ENCODE data around the gene PLD3. TPM values are rescaled to one million over a fixed set of nuclear protein-coding genes. Genes with fewer than 3 reads are reported as not detected.

The PLD3 gene
- total and polyA plus RNA-seq, 2 experiments from 2014 or later: 361 to 536 TPM

DNA sequence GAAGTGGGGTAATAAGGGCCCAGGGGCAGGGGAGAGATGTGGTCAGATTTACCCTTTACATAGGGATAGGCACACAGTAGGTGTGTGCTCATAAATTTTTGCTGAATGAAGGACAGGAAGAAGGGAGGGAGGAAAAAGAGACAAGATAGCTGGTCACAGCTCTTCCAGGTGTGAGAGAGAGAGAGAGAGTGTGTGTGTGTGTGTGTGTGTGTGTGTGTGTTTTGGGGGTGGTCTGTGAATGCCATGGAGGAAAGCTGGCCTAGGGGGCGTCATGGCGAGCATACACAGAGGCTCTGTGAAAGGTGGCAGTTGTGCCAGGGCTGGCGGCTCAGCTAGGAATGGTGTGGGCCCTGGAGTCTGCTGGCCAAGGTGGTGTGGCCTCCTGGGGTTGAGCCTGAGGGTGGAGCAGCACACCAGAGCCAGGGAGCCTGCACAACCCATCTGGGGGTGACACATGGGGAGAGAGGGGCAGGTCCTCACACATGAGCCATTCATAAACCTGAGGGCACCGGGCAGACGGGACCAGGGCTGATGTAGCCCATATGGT lies 70.6 kb downstream of the PLD3 start:
- Histone ChIP-seq H3F3A (ENCODE audit: insufficient read depth) (peaks cover 13% of the 10 kb centered on the region), H3K79me2 (ENCODE audit: insufficient read depth) (peaks cover 27% of the 10 kb centered on the region), H3K4me2 (ENCODE audit: unreplicated experiment) (no peak overlapping the region), H3K9me3 (ENCODE audit: low read depth) (no peaks in the 10 kb centered on the region), H3K4me1 (ENCODE audit: insufficient read depth) (peaks cover 26% of the 10 kb centered on the region), H2AFZ (no peak overlapping the region), H3K9ac (no peak overlapping the region), H3K27me3 (replicated peaks; ENCODE audit: insufficient read depth) (no peaks in the 10 kb centered on the region), H3K36me3 (ENCODE audit: low read depth) (peaks cover 9% of the 10 kb centered on the region; the same call in 1 of the 2 replicates), H3K4me3 (no peak overlapping the region), H4K20me1 (ENCODE audit: insufficient read depth) (no peaks in the 10 kb centered on the region), H3K27ac (no peak overlapping the region), H3K9me2 (ENCODE audit: insufficient read depth) (no peaks in the 10 kb centered on the region)
- in situ Hi-C loops (cut with MboI): no loop called here
- 63 to 71% methylated on average over 5 of the region's 5 CpGs for WGBS, 2 experiments (ENCODE audit: low coverage in 1 of 2, low lambda C conversion rate in 2 of 2, missing lambda C conversion rate in 2 of 2)
- DNase-seq: no peak
- no peak for TF ChIP-seq EZH2 (IDR thresholded peaks at IDR 0.05; ENCODE audit: insufficient read depth, poor library complexity, severe bottlenecking)
- no peak for TF ChIP-seq EZH2phosphoT487 (IDR thresholded peaks at IDR 0.05; ENCODE audit: insufficient read depth, low read depth)

- WGBS, 2 experiments (ENCODE audit: low coverage in 1 of 2, low lambda C conversion rate in 2 of 2, missing lambda C conversion rate in 2 of 2): 99% methylated on average over 5 of the region's 5 CpGs
- H4K20me1 ChIP-seq (ENCODE audit: insufficient read depth): no peaks in the 10 kb centered on the region
- peaks cover 26% of the 10 kb centered on the region for H3K4me1 ChIP-seq (ENCODE audit: insufficient read depth)
- no peak for DNase-seq
- in situ Hi-C loops (cut with MboI): no loop called here
- H3K9me3 ChIP-seq (ENCODE audit: low read depth): no peaks in the 10 kb centered on the region
- no peak overlapping the region for H3K4me3 ChIP-seq
- peaks cover 18% of the 10 kb centered on the region for H3F3A ChIP-seq (ENCODE audit: insufficient read depth)
- no peak overlapping the region for H3K27ac ChIP-seq
- TF ChIP-seq EZH2phosphoT487 (IDR thresholded peaks at IDR 0.05; ENCODE audit: insufficient read depth, low read depth): no peak
- no peak for TF ChIP-seq EZH2 (IDR thresholded peaks at IDR 0.05; ENCODE audit: insufficient read depth, poor library complexity, severe bottlenecking)
- peaks cover 9% of the 10 kb centered on the region; the same call in 1 of the 2 replicates for H3K36me3 ChIP-seq (ENCODE audit: low read depth)
- H3K79me2 ChIP-seq (ENCODE audit: insufficient read depth): peaks cover 33% of the 10 kb centered on the region
- H3K9ac ChIP-seq: no peak overlapping the region
- H3K4me2 ChIP-seq (ENCODE audit: unreplicated experiment): no peak overlapping the region
- no peaks in the 10 kb centered on the region for H3K27me3 ChIP-seq (replicated peaks; ENCODE audit: insufficient read depth)
- H3K9me2 ChIP-seq (ENCODE audit: insufficient read depth): no peaks in the 10 kb centered on the region
- no peak overlapping the region for H2AFZ ChIP-seq
These were observed 71.3 kb downstream of the PLD3 start for GRCh38 chr19:40419780-40420179.

- Histone ChIP-seq H3K36me3 (ENCODE audit: low read depth) (peaks cover 9% of the 10 kb centered on the region; the same call in 1 of the 2 replicates), H3K27me3 (replicated peaks; ENCODE audit: insufficient read depth) (no peaks in the 10 kb centered on the region), H3K27ac (peak overlapping the region; percentile 92), H3K9me2 (ENCODE audit: insufficient read depth) (no peaks in the 10 kb centered on the region), H2AFZ (peak overlapping the region; percentile 79), H3F3A (ENCODE audit: insufficient read depth) (peaks cover 20% of the 10 kb centered on the region), H3K79me2 (ENCODE audit: insufficient read depth) (peaks cover 38% of the 10 kb centered on the region), H4K20me1 (ENCODE audit: insufficient read depth) (no peaks in the 10 kb centered on the region), H3K9ac (peak overlapping the region; percentile 86), H3K9me3 (ENCODE audit: low read depth) (no peaks in the 10 kb centered on the region), H3K4me2 (ENCODE audit: unreplicated experiment) (peak overlapping the region; percentile 98), H3K4me3 (peak overlapping the region; percentile 74), H3K4me1 (ENCODE audit: insufficient read depth) (peaks cover 26% of the 10 kb centered on the region)
- 50 to 53% methylated on average over 14 of the region's 14 CpGs for WGBS, 2 experiments (ENCODE audit: low coverage in 1 of 2, low lambda C conversion rate in 2 of 2, missing lambda C conversion rate in 2 of 2)
- in situ Hi-C loops (cut with MboI): no loop called here
- TF ChIP-seq EZH2phosphoT487 (IDR thresholded peaks at IDR 0.05; ENCODE audit: insufficient read depth, low read depth) (no peak), EZH2 (IDR thresholded peaks at IDR 0.05; ENCODE audit: insufficient read depth, poor library complexity, severe bottlenecking) (no peak)
- DNase-seq: no peak
These were observed 71.9 kb downstream of the PLD3 start for GRCh38 chr19:40420451-40420765.

DNA sequence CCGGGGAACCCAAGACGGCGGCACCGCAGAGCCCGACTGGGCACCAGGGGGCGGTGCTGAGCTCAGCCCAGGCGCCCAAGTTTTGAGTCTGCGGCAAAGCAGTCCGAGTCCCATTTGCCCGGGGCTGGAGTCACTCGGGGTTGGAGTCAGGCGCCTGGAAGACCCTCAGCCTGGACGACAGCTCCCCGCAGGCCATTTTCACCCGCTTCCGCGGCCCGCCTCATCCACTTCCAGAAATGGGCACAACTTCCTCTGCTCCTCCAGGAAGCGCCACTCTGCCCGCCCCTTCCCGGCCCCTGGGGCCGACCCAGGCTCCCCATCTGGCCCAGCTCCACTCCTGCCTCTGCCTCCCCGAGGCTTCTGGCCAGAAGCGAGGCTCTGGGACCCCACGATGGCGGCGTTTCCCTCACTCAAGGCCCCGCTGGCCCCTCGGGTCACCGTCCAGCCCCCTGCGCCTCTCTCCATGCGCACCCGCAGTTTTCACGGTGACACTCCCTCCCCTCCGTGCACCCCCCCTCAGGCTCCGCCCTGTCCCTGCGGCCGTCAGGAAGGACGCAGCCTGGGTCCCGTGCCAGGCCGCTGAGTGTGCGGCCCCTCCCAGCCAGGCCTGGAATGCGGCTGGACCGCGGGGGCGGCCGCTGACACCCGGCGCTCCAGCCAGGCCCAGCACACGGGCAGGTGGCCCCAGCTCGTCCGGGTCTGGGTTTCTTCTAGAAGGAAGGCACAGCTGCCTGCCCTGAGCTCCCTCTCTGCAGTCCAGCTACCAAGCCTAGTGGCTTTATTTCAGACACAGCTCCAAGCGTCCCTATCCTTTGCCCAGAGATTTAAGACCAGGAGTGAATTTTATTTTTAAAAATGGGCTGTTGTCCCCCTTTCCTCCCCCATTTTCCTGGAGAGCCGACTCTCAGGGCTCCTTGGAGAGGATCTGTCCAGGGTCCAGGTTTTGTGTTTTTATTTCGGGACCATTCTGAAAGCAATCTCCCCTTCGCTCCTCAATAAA lies 72.6 kb downstream of the PLD3 start:
- peaks cover 38% of the 10 kb centered on the region for H3K79me2 ChIP-seq (ENCODE audit: insufficient read depth)
- no peaks in the 10 kb centered on the region for H4K20me1 ChIP-seq (ENCODE audit: insufficient read depth)
- DNase-seq: peak; percentile 98
- peaks cover 9% of the 10 kb centered on the region; the same call in 1 of the 2 replicates for H3K36me3 ChIP-seq (ENCODE audit: low read depth)
- H3K9me3 ChIP-seq (ENCODE audit: low read depth): no peaks in the 10 kb centered on the region
- peak overlapping the region; percentile 79 for H2AFZ ChIP-seq
- in situ Hi-C loops (cut with MboI): no loop called here
- H3K9ac ChIP-seq: peak overlapping the region; percentile 86
- peaks cover 20% of the 10 kb centered on the region for H3F3A ChIP-seq (ENCODE audit: insufficient read depth)
- peak overlapping the region; percentile 98 for H3K4me2 ChIP-seq (ENCODE audit: unreplicated experiment)
- WGBS, 2 experiments (ENCODE audit: low coverage in 1 of 2, low lambda C conversion rate in 2 of 2, missing lambda C conversion rate in 2 of 2): 2 to 5% methylated on average over 48 to 50 of the region's 56 CpGs
- no peaks in the 10 kb centered on the region for H3K9me2 ChIP-seq (ENCODE audit: insufficient read depth)
- H3K4me3 ChIP-seq: peak overlapping the region; percentile 74
- H3K27ac ChIP-seq: peak overlapping the region; percentile 92
- no peak for TF ChIP-seq EZH2phosphoT487 (IDR thresholded peaks at IDR 0.05; ENCODE audit: insufficient read depth, low read depth)
- peaks cover 26% of the 10 kb centered on the region for H3K4me1 ChIP-seq (ENCODE audit: insufficient read depth)
- no peaks in the 10 kb centered on the region for H3K27me3 ChIP-seq (replicated peaks; ENCODE audit: insufficient read depth)
